K562 (cell line): ENCODE results near the gene SGPL1. TPM values are rescaled to one million over a fixed set of nuclear protein-coding genes. Genes with fewer than 3 reads are reported as not detected.

Experiments used
- DACH1 ChIP-seq: fragments of 450-650 bp; IDR thresholded peaks from 2 replicates; pipeline ENCODE4 v1.6.1; 2018; ENCODE audit not compliant: partially characterized antibody
- JUND ChIP-seq, 2 experiments: IDR thresholded peaks; 2 replicates in 1 of 2; 3 replicates in 1 of 2; pipeline ENCODE4 v1.6.1; 2011; ENCODE audit warnings: borderline replicate concordance in 2 of 2, low read depth in 2 of 2, low read length in 2 of 2, improper control_type of control experiment in 1 of 2, missing biosample characterization in 1 of 2, missing genetic modification characterization in 1 of 2, missing genetic modification reagents in 1 of 2
- L3MBTL2 ChIP-seq: fragments of 450-650 bp; IDR thresholded peaks from 2 replicates; pipeline ENCODE4 v1.6.1; 2016; ENCODE audit warnings: mild to moderate bottlenecking, moderate library complexity
- MAFK ChIP-seq: IDR thresholded peaks from 2 replicates; pipeline ENCODE4 v1.6.1; 2011; ENCODE audit warnings: low read length, improper control_type of control experiment
- POLR2AphosphoS5 ChIP-seq: IDR thresholded peaks from 2 replicates; pipeline ENCODE4 v1.6.1; 2011; ENCODE audit warnings: mild to moderate bottlenecking, low read depth, low read length, moderate library complexity; ENCODE audit not compliant: control insufficient read depth, insufficient read depth
- ZFP1 ChIP-seq: fragments of 450-650 bp; formaldehyde crosslinking; IDR thresholded peaks from 2 replicates; pipeline ENCODE4 v1.4.0; 2020; ENCODE audit warnings: mild to moderate bottlenecking, mixed read lengths
- ZFX ChIP-seq: sonication (generic); formaldehyde crosslinking; IDR thresholded peaks from 2 replicates; pipeline ENCODE4 v1.8.0; 2022; ENCODE audit warnings: mild to moderate bottlenecking, missing genetic modification reagents, moderate library complexity
- polyA plus RNA-seq, 8 experiments: library from polyadenylated mRNA; depleted of rRNA in 4 of 8; stranded (reverse) in 5 of 8; unstranded in 3 of 8; fragments of >200 nt; fragmentation: Nextera tagmentation in 2 of 8; fragmentation: Illumina TruSeq in 1 of 8; extraction: Ambion mirVana in 2 of 8; extraction: Trizol in 1 of 8; gene quantifications; 2 replicates each; pipeline versions ENCODE4 v1.2.1 to v1.2.3, GENCODE V29; 2011 to 2014; ENCODE audit warnings: inconsistent platforms in 1 of 8, missing spikeins in 1 of 8
- total RNA-seq, 7 experiments: library from RNA; depleted of rRNA in 6 of 7; stranded (reverse); fragments of >200 nt in 6 of 7; fragmentation: Illumina TruSeq in 2 of 7; extraction: Trizol in 2 of 7; gene quantifications; 2 replicates each; pipeline versions ENCODE4 v1.2.1 to v1.2.3, GENCODE V29; 2011 to 2021; ENCODE audit warnings: low replicate concordance in 1 of 7
- TF ChIP-seq, protein P1 (sequence below), 3 experiments: fragments of 200-800 bp in 1 of 3; sonication (Bioruptor generic) in 1 of 3; sonication (generic) in 1 of 3; formaldehyde crosslinking in 1 of 3; IDR thresholded peaks; 2 replicates each; pipeline versions ENCODE4 v1.6.1 to v1.8.0; 2016 to 2022; ENCODE audit warnings: mild to moderate bottlenecking in 2 of 3, missing compliant biosample characterization in 2 of 3, missing genetic modification characterization in 2 of 3, missing genetic modification reagents in 1 of 3
- TF ChIP-seq, protein P2 (sequence below): fragments of 450-650 bp; IDR thresholded peaks from 2 replicates; pipeline ENCODE4 v1.6.1; 2017; ENCODE audit warnings: antibody characterized with exemption
- TF ChIP-seq, protein P3 (sequence below), 2 experiments: fragments of 450-650 bp; IDR thresholded peaks; 2 replicates each; pipeline ENCODE4 v1.6.1; 2016; ENCODE audit warnings: mild to moderate bottlenecking in 2 of 2, borderline replicate concordance in 1 of 2, low read depth in 1 of 2, moderate library complexity in 1 of 2

SGPL1 gene
- total and polyA plus RNA-seq, 9 of the 15 experiments (the other 6 are each of a cell fraction or from before 2014, with no cell fraction given): 6.0 to 18.0 (median 8.7) TPM

DNA sequence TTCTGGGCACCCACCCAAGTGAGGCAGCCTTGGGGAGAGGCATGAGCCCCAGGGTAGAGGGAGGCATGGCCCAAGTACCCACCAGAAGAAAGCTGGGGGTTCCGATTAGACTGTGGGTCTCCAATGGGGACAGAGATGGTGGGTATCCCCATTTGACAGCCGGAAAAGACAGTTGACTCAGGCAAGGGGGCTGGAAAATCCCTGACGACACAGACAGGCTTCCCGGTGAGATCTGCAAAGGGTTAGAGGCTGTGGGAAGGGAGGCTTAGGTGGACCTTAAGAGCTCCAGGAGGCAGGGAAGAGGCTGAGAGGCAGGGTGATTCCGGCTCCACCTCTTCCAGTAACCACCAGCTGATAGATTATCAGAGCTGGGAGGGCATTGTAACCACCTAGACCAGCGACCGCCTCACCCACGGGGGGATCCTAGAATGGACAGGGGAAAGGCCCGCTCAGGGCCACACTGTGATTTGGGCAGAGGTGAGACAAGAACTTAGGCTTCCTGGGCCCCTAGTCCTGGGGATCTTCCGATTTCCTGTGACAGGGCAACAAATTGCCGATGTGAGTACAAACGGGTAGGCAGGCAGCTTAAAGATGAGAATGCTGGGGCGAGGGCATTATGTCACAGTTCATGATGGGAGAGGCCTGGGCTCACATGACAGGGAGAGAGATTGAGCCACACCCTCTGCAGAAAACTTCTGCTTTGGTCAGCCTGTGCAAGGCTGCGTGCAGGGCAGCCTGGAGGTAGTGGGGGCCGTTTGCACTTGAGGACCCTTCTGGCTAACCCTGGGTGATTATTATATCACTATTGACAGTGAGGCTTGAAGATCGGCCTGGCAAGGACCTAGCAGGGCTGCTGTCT is 36.0 kb upstream of the SGPL1 start (continued):
- TF ChIP-seq, protein P1, sequence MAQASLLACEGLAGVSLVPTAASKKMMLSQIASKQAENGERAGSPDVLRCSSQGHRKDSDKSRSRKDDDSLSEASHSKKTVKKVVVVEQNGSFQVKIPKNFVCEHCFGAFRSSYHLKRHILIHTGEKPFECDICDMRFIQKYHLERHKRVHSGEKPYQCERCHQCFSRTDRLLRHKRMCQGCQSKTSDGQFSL (CRISPR knock-in tag; IDR thresholded peaks at IDR 0.05): no peak
- TF ChIP-seq, protein P1 (tag; IDR thresholded peaks at IDR 0.05): no peak
- TF ChIP-seq ZFP1 (no peak), JUND (IDR thresholded peaks at IDR 0.05; ENCODE audit: borderline replicate concordance, low read depth, low read length) (no peak), JUND (tag; IDR thresholded peaks at IDR 0.05; ENCODE audit: borderline replicate concordance, low read depth, low read length) (no peak), DACH1 (no peak), L3MBTL2 (peak; percentile 61), MAFK (peak; percentile 3; the same call in 1 of the 2 replicates), ZFX (0 out of 2 replicates have a peak, but pooled peaks have one; percentile 25), POLR2AphosphoS5 (no peak)
- TF ChIP-seq, protein P2, sequence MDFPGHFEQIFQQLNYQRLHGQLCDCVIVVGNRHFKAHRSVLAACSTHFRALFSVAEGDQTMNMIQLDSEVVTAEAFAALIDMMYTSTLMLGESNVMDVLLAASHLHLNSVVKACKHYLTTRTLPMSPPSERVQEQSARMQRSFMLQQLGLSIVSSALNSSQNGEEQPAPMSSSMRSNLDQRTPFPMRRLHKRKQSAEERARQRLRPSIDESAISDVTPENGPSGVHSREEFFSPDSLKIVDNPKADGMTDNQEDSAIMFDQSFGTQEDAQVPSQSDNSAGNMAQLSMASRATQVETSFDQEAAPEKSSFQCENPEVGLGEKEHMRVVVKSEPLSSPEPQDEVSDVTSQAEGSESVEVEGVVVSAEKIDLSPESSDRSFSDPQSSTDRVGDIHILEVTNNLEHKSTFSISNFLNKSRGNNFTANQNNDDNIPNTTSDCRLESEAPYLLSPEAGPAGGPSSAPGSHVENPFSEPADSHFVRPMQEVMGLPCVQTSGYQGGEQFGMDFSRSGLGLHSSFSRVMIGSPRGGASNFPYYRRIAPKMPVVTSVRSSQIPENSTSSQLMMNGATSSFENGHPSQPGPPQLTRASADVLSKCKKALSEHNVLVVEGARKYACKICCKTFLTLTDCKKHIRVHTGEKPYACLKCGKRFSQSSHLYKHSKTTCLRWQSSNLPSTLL: no peak
- TF ChIP-seq, protein P3, sequence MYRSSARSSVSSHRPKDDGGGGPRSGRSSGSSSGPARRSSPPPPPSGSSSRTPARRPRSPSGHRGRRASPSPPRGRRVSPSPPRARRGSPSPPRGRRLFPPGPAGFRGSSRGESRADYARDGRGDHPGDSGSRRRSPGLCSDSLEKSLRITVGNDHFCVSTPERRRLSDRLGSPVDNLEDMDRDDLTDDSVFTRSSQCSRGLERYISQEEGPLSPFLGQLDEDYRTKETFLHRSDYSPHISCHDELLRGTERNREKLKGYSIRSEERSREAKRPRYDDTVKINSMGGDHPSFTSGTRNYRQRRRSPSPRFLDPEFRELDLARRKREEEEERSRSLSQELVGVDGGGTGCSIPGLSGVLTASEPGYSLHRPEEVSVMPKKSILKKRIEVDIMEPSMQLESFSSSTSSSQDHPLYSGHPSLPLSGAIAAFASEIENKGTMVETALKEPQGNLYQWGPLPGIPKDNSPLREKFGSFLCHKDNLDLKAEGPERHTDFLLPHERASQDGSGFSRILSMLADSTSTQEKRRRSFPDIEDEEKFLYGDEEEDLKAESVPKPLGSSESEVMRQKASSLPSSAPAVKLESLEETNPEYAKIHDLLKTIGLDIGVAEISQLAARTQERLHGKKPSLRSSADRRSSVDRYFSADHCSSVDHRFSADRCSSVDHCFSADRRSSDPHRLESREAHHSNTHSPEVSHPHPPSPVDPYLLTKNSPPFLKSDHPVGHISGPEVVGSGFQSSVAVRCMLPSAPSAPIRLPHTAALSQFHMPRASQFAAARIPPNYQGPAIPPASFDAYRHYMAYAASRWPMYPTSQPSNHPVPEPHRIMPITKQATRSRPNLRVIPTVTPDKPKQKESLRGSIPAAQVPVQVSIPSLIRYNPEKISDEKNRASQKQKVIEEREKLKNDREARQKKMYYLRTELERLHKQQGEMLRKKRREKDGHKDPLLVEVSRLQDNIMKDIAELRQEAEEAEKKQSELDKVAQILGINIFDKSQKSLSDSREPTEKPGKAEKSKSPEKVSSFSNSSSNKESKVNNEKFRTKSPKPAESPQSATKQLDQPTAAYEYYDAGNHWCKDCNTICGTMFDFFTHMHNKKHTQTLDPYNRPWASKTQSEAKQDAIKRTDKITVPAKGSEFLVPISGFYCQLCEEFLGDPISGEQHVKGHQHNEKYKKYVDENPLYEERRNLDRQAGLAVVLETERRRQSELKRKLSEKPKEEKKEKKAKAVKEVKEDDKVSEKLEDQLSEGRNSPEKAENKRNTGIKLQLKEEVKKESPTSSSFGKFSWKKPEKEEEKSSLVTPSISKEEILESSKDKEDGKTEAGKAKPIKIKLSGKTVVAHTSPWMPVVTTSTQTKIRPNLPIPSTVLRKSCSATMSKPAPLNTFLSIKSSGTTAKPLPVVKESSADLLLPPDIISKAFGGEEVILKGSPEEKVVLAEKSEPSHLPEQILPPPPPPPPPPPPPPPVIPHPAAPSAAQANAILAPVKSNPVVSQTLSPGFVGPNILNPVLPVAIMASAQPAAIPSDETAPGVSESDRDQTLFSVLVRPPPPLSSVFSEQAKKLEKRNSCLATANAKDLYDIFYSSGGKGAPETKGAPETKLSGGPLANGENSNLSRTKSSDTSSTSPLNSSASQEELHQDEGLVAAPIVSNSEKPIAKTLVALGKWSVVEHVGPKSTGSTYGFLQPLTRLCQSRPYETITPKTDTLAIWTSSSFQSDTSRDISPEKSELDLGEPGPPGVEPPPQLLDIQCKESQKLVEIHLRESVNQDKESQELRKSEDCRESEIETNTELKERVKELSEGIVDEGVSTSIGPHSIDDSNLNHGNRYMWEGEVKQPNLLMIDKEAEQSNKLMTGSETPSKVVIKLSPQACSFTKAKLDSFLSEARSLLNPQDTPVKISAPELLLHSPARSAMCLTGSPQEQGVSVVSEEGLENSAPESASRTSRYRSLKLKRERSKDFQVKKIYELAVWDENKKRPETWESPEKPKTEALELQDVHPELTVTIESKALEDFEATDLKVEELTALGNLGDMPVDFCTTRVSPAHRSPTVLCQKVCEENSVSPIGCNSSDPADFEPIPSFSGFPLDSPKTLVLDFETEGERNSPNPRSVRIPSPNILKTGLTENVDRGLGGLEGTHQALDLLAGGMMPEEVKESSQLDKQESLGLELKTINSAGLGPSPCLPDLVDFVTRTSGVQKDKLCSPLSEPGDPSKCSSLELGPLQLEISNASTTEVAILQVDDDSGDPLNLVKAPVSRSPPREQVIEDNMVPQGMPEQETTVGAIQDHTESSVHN (IDR thresholded peaks at IDR 0.05; ENCODE audit: borderline replicate concordance in 1 of 2, low read depth in 1 of 2): no peak
